GM12872 (cell line): ENCODE measurements around the gene GASK1A.

Experiments used
- TF ChIP-seq, protein P1 (sequence below): IDR thresholded peaks from 3 replicates; pipeline ENCODE4 v1.5.1; 2011; ENCODE audit warnings: low read depth, mild to moderate bottlenecking, low read length, moderate library complexity; ENCODE audit not compliant: insufficient read depth

The GASK1A gene

DNA sequence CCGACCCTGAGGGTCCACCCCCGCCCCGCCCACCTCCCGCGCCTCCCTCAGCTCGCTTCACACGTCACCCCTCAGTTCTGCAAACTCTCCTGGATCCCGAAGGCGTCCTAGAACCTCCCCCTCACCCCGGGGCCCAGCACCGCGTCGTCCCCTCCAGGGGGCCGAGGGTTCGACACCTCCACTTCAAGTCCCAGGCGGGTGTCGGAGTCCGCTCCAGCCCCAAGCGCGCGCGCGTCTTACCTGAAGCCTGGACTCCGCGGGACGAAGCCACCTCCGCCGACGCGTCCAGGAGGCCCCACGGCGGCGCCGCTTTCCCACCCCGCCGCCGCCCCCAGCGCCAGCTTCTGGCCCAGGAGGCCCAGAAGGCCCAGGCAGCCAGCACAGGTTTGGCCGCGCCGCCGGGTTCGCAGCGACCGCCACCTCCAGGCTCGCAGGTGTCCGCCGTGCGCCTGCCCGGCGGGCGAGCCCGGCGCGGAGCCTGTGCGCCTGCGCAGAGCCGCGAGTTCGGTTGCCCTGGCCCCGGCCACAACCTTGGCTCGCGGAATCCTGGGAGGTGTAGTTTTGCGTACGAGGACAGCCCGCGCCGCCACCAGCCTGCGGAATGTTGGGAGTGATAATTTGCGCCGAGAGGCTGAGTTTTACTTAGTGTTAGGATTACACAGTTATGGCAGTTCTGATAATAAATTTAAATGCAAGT lies 126.6 kb downstream of the GASK1A start, which contains the start of gene POMGNT2:
Gene POMGNT2 (minus strand): TSS at position 484 of the 697 bp plus-strand sequence. CDS start 24,648 bp downstream, outside the sequence.
- TF ChIP-seq, protein P1, sequence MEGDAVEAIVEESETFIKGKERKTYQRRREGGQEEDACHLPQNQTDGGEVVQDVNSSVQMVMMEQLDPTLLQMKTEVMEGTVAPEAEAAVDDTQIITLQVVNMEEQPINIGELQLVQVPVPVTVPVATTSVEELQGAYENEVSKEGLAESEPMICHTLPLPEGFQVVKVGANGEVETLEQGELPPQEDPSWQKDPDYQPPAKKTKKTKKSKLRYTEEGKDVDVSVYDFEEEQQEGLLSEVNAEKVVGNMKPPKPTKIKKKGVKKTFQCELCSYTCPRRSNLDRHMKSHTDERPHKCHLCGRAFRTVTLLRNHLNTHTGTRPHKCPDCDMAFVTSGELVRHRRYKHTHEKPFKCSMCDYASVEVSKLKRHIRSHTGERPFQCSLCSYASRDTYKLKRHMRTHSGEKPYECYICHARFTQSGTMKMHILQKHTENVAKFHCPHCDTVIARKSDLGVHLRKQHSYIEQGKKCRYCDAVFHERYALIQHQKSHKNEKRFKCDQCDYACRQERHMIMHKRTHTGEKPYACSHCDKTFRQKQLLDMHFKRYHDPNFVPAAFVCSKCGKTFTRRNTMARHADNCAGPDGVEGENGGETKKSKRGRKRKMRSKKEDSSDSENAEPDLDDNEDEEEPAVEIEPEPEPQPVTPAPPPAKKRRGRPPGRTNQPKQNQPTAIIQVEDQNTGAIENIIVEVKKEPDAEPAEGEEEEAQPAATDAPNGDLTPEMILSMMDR, result no peak

DNA sequence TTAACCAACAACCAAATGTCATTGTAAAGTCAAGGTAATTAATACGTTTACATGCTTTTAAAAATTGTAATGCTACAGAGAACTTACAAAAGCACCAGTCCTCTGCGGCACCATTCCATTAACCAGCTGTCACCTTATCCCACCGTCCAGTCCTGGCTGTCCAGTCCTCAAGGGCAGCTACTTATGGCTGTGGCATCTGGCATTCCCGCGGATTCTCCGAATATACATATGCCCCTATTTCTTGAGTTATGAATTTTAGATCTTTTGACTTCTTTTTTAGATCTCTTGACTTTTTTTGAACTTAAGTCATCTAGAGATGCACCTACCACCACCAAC lies 127.2 kb downstream of the GASK1A start:
- TF ChIP-seq, protein P1, result no peak
